ENCODE data around the gene JAM2. TPM values are rescaled to one million over a fixed set of nuclear protein-coding genes. Genes with fewer than 3 reads are reported as not detected.

The JAM2 gene
- total and polyA plus RNA-seq, 2 donors: 1.9 to 8.6 TPM

DNA sequence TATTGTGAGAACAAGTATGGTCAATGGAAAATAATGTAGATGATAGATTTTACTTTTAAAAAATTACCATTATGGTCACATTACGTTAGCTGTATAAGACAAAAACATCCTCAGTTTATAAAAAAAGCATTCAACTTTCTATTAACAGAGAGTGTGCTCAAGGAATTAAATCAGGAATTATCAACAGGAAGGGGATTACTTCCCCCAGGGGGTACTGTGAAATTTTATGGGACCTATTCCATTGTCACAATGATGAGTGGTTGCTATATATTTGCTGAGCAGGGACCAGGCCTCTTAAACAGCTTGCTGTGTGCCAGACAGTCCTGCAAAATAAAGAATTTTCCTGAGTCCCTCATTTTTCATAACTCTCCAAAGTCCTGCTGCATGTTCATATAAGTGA, 21.2 kb downstream of the JAM2 start:
- no peaks in the 10 kb centered on the region for H3K9me3 ChIP-seq (ENCODE audit: control insufficient read depth in 2 of 2, insufficient read depth in 1 of 2, low read length in 1 of 2)
- H3K36me3 ChIP-seq (ENCODE audit: control insufficient read depth in 2 of 2, insufficient read depth in 2 of 2, low read length in 1 of 2): no peaks in the 10 kb centered on the region
- no peak overlapping the region for H3K4me3 ChIP-seq (ENCODE audit: low read length in 2 of 2)
- H3K27ac ChIP-seq (ENCODE audit: low read depth in 1 of 2, low read length in 1 of 2): no peak overlapping the region
- no peak for DNase-seq (ENCODE audit: low read depth in 6 of 9, low spot score in 9 of 9)
- no peaks in the 10 kb centered on the region for H3K4me1 ChIP-seq (ENCODE audit: control insufficient read depth in 2 of 2, insufficient read depth in 2 of 2, low read length in 2 of 2)
- 42% methylated on average over 1 of the region's 1 CpG for WGBS
- no peaks in the 10 kb centered on the region for H3K27me3 ChIP-seq (ENCODE audit: control insufficient read depth in 2 of 2, insufficient read depth in 1 of 2, low read length in 1 of 2)

DNA sequence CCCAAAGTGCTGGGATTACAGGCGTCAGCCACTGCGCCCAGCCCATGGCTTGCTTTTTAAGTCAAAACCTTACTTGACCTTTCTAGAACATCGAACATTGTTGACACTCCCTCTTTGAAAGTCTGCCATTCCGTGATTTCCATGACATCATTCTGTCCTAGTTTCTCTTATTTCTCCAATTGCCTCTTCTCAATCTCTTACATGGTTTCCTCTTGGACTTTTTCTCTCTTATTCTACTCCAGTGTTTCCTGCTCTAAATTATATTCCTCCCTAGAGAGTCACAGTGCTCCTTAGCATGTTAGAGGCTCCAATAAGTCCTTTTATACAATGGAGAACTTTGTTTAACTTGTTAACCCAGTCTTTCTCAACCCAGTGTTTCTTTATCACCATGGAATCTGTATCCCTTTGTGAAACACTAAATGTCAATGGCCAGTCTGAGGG, 25.5 kb downstream of the JAM2 start:
- Histone ChIP-seq H3K4me3 (ENCODE audit: low read length in 2 of 2) (no peak overlapping the region), H3K4me1 (ENCODE audit: control insufficient read depth in 2 of 2, insufficient read depth in 2 of 2, low read length in 2 of 2) (no peaks in the 10 kb centered on the region), H3K9me3 (ENCODE audit: control insufficient read depth in 2 of 2, insufficient read depth in 1 of 2, low read length in 1 of 2) (no peaks in the 10 kb centered on the region), H3K27ac (ENCODE audit: low read depth in 1 of 2, low read length in 1 of 2) (no peak overlapping the region), H3K36me3 (ENCODE audit: control insufficient read depth in 2 of 2, insufficient read depth in 2 of 2, low read length in 1 of 2) (no peaks in the 10 kb centered on the region), H3K27me3 (ENCODE audit: control insufficient read depth in 2 of 2, insufficient read depth in 1 of 2, low read length in 1 of 2) (no peaks in the 10 kb centered on the region)
- WGBS: 95% methylated on average over 4 of the region's 4 CpGs
- DNase-seq (ENCODE audit: low read depth in 6 of 9, low spot score in 9 of 9): no peak

DNA sequence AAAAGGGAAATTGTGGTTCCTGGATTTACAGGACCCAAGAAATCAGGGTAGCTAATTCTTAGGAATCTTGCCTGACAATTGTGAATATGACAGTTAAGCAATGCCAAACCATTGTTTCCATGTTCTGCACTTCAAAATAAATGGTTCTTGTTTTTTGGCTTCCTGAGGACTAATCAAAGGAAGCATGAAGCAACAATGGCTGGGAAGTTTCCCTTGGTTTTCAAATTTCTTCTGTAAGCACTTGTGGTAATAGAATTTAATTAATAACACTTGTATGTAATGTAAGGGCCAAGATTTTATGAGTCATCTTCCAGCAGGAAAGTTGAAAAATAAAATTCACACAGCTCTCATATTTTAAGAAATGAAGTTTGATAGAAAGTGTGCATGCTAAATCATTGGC, 31.7 kb downstream of the JAM2 start:
- no peak overlapping the region for H3K4me3 ChIP-seq (ENCODE audit: low read length in 2 of 2)
- H3K27me3 ChIP-seq (ENCODE audit: control insufficient read depth in 2 of 2, insufficient read depth in 1 of 2, low read length in 1 of 2): no peaks in the 10 kb centered on the region
- H3K36me3 ChIP-seq (ENCODE audit: control insufficient read depth in 2 of 2, insufficient read depth in 2 of 2, low read length in 1 of 2): no peaks in the 10 kb centered on the region
- DNase-seq (ENCODE audit: low read depth in 6 of 9, low spot score in 9 of 9): no peak
- no peaks in the 10 kb centered on the region for H3K9me3 ChIP-seq (ENCODE audit: control insufficient read depth in 2 of 2, insufficient read depth in 1 of 2, low read length in 1 of 2)
- H3K4me1 ChIP-seq (ENCODE audit: control insufficient read depth in 2 of 2, insufficient read depth in 2 of 2, low read length in 2 of 2): no peaks in the 10 kb centered on the region
- no peak overlapping the region for H3K27ac ChIP-seq (ENCODE audit: low read depth in 1 of 2, low read length in 1 of 2)

- no peaks in the 10 kb centered on the region for H3K36me3 ChIP-seq (ENCODE audit: control insufficient read depth in 2 of 2, insufficient read depth in 2 of 2, low read length in 1 of 2)
- H3K9me3 ChIP-seq (ENCODE audit: control insufficient read depth in 2 of 2, insufficient read depth in 1 of 2, low read length in 1 of 2): no peaks in the 10 kb centered on the region
- DNase-seq (ENCODE audit: low read depth in 6 of 9, low spot score in 9 of 9): no peak
- no peak overlapping the region for H3K4me3 ChIP-seq (ENCODE audit: low read length in 2 of 2)
- H3K27ac ChIP-seq (ENCODE audit: low read depth in 1 of 2, low read length in 1 of 2): no peak overlapping the region
- no peaks in the 10 kb centered on the region for H3K27me3 ChIP-seq (ENCODE audit: control insufficient read depth in 2 of 2, insufficient read depth in 1 of 2, low read length in 1 of 2)
- H3K4me1 ChIP-seq (ENCODE audit: control insufficient read depth in 2 of 2, insufficient read depth in 2 of 2, low read length in 2 of 2): no peaks in the 10 kb centered on the region
These were observed 37.4 kb downstream of the JAM2 start for GRCh38 chr21:25676451-25676850.

DNA sequence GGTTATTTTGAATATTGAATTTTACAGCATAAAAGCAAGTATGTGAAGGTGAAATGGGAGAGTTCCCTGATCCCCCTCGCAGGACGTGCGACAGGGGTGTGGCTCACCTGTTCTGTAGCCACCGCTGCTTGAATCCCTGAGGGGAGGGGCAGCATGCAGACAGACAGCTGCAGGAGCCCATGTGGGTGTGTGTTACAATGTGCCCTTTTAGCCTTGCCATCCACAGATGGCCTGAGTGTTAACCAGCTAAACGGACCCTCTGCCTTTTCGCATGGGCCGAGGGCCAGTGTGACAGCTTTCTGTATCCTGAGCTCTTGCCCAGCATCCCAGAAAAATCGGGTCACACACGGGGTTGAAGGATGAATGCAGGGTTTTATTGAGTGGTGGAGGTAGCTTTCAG, 43.3 kb downstream of the JAM2 start:
- no peaks in the 10 kb centered on the region for H3K36me3 ChIP-seq (ENCODE audit: control insufficient read depth in 2 of 2, insufficient read depth in 2 of 2, low read length in 1 of 2)
- 94% methylated on average over 9 of the region's 9 CpGs for WGBS

GRCh38 chr21:25687787-25688186, 48.7 kb downstream of the JAM2 start:
- H3K27me3 ChIP-seq (ENCODE audit: control insufficient read depth in 2 of 2, insufficient read depth in 1 of 2, low read length in 1 of 2): no peaks in the 10 kb centered on the region
- H3K27ac ChIP-seq (ENCODE audit: low read depth in 1 of 2, low read length in 1 of 2): no peak overlapping the region
- no peak overlapping the region for H3K4me3 ChIP-seq (ENCODE audit: low read length in 2 of 2)
- H3K36me3 ChIP-seq (ENCODE audit: control insufficient read depth in 2 of 2, insufficient read depth in 2 of 2, low read length in 1 of 2): no peaks in the 10 kb centered on the region
- 97% methylated on average over 4 of the region's 4 CpGs for WGBS
- no peak for DNase-seq (ENCODE audit: low read depth in 6 of 9, low spot score in 9 of 9)
- H3K4me1 ChIP-seq (ENCODE audit: control insufficient read depth in 2 of 2, insufficient read depth in 2 of 2, low read length in 2 of 2): no peaks in the 10 kb centered on the region
- H3K9me3 ChIP-seq (ENCODE audit: control insufficient read depth in 2 of 2, insufficient read depth in 1 of 2, low read length in 1 of 2): no peaks in the 10 kb centered on the region

More for the DNA sequence above, 43.3 kb downstream of the JAM2 start:
- no peaks in the 10 kb centered on the region for H3K9me3 ChIP-seq (ENCODE audit: control insufficient read depth in 2 of 2, insufficient read depth in 1 of 2, low read length in 1 of 2)
- no peak overlapping the region for H3K27ac ChIP-seq (ENCODE audit: low read depth in 1 of 2, low read length in 1 of 2)
- no peak overlapping the region for H3K4me3 ChIP-seq (ENCODE audit: low read length in 2 of 2)
- DNase-seq (ENCODE audit: low read depth in 6 of 9, low spot score in 9 of 9): no peak
- H3K4me1 ChIP-seq (ENCODE audit: control insufficient read depth in 2 of 2, insufficient read depth in 2 of 2, low read length in 2 of 2): no peaks in the 10 kb centered on the region
- no peaks in the 10 kb centered on the region for H3K27me3 ChIP-seq (ENCODE audit: control insufficient read depth in 2 of 2, insufficient read depth in 1 of 2, low read length in 1 of 2)

GRCh38 chr21:25688275-25689155, 49.5 kb downstream of the JAM2 start:
- no peak for DNase-seq (ENCODE audit: low read depth in 6 of 9, low spot score in 9 of 9)
- no peaks in the 10 kb centered on the region for H3K27me3 ChIP-seq (ENCODE audit: control insufficient read depth in 2 of 2, insufficient read depth in 1 of 2, low read length in 1 of 2)
- 91% methylated on average over 9 of the region's 9 CpGs for WGBS
- H3K9me3 ChIP-seq (ENCODE audit: control insufficient read depth in 2 of 2, insufficient read depth in 1 of 2, low read length in 1 of 2): no peaks in the 10 kb centered on the region
- no peak overlapping the region for H3K4me3 ChIP-seq (ENCODE audit: low read length in 2 of 2)
- no peaks in the 10 kb centered on the region for H3K36me3 ChIP-seq (ENCODE audit: control insufficient read depth in 2 of 2, insufficient read depth in 2 of 2, low read length in 1 of 2)
- H3K4me1 ChIP-seq (ENCODE audit: control insufficient read depth in 2 of 2, insufficient read depth in 2 of 2, low read length in 2 of 2): no peaks in the 10 kb centered on the region
- H3K27ac ChIP-seq (ENCODE audit: low read depth in 1 of 2, low read length in 1 of 2): no peak overlapping the region

- Histone ChIP-seq H3K27ac (ENCODE audit: low read depth in 1 of 2, low read length in 1 of 2) (no peak overlapping the region), H3K9me3 (ENCODE audit: control insufficient read depth in 2 of 2, insufficient read depth in 1 of 2, low read length in 1 of 2) (no peaks in the 10 kb centered on the region), H3K36me3 (ENCODE audit: control insufficient read depth in 2 of 2, insufficient read depth in 2 of 2, low read length in 1 of 2) (no peaks in the 10 kb centered on the region), H3K27me3 (ENCODE audit: control insufficient read depth in 2 of 2, insufficient read depth in 1 of 2, low read length in 1 of 2) (no peaks in the 10 kb centered on the region), H3K4me3 (ENCODE audit: low read length in 2 of 2) (no peak overlapping the region), H3K4me1 (ENCODE audit: control insufficient read depth in 2 of 2, insufficient read depth in 2 of 2, low read length in 2 of 2) (no peaks in the 10 kb centered on the region)
- no peak for DNase-seq (ENCODE audit: low read depth in 6 of 9, low spot score in 9 of 9)
- WGBS: 93% methylated on average over 1 of the region's 1 CpG
These were observed 50.2 kb downstream of the JAM2 start for GRCh38 chr21:25689226-25689625.

DNA sequence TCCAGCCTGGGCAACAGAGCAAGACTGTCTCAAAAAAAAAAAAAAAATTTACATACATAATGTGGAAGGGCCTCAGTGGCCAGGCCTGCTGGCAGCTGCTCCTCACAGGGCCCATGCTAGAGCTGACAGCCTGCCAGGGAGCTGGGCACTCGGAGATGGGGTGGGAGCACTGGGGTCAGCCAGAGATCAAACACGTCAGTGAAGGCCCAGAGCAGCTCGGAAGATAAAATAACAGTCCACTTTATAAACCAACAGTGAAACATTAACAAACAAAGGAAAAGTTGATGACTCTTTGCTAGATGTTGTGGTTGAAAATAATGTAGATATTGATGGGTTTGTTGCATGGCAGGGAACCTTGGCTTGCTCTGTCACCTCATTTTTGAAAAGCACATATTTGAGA, 52.9 kb downstream of the JAM2 start:
- Histone ChIP-seq H3K27me3 (ENCODE audit: control insufficient read depth in 2 of 2, insufficient read depth in 1 of 2, low read length in 1 of 2) (no peaks in the 10 kb centered on the region), H3K4me3 (ENCODE audit: low read length in 2 of 2) (no peak overlapping the region), H3K4me1 (ENCODE audit: control insufficient read depth in 2 of 2, insufficient read depth in 2 of 2, low read length in 2 of 2) (no peaks in the 10 kb centered on the region), H3K36me3 (ENCODE audit: control insufficient read depth in 2 of 2, insufficient read depth in 2 of 2, low read length in 1 of 2) (no peaks in the 10 kb centered on the region), H3K27ac (ENCODE audit: low read depth in 1 of 2, low read length in 1 of 2) (no peak overlapping the region), H3K9me3 (ENCODE audit: control insufficient read depth in 2 of 2, insufficient read depth in 1 of 2, low read length in 1 of 2) (peaks cover 0 to 4% of the 10 kb centered on the region in 2 donors)
- no peak for DNase-seq (ENCODE audit: low read depth in 6 of 9, low spot score in 9 of 9)
- 93% methylated on average over 3 of the region's 3 CpGs for WGBS
